GM18858 (cell line): ENCODE data around the gene POMC.
"Not testable (repeated sequence)": the region's sequence is repeated elsewhere in the genome, so short reads cannot be mapped to it uniquely, and the experiment has no call there.

Experiments used
- ATAC-seq: cut with Tn5 transposase; IDR thresholded peaks from one replicate; pipeline ENCODE4 v1.9.1; 2021; ENCODE audit not compliant: unreplicated experiment

POMC gene

DNA sequence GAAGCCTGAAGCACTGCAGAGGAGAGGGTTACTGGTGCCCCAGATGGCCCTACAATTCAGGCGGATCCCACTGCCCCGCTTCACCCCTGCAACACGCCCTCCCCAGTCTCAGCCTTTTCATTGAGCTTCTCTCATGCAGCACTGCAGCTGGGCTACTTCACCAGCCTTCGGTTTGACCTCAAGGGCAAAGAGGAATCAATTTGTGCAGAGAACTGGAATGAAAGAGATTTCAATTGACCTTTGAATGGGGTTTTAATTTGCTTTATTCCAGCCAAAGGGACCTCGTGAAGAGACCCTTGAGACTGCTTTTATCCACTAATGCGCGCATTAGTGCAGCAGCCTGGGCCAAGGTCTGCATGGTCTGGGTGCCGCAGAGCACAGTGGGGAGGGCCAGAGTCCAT is 8.8 kb upstream of the POMC start:
- no peak for ATAC-seq

DNA sequence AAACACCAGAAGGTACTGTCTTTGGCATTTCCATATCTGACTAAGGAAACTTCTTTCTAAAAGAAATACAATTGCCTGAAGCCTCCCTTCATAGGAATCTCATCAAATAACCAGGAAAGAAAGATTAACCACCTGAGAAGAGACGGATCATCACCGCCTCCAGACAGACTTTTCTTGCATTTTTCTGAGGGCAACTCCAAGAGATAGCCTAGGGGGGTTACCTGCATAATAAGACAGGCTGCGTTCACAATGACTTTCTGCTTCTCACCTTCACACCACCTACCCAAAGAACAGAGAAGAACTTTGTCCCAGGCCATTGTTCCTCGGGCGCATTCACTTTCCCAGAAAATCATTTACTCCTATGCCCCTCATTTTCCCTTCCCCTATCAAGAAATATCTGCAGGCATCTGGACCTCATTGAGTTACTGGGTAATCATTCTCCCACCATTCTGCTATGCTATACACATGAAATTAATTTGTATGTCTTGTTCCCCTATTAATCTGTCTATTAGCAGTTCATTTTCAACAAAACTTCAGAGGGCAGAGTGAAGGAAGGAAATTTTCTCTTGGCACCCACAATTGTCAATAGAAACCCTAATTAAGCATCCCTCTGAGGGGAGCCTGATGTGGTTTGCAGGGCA is 8.3 kb upstream of the POMC start:
- ATAC-seq, result no peak

DNA sequence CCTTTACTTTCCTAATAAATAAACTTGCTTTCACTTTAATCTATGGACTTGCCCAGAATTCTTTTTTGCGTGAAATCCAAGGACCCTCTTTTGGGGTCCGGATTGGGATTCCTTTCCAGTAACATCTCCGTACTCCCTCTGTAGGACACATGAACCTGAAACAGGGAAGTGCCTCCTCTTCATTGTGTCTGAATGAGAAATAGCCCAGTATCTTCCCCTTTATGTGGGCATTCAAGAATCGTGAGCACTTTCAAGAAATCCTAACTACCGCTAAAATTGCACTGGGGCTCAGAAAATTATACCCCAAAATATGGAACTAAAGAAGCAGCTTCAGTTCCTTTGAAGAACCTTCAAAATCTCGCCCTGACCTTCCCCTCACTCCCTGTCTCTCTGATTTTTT is 7.8 kb upstream of the POMC start:
- ATAC-seq, result no peak

DNA sequence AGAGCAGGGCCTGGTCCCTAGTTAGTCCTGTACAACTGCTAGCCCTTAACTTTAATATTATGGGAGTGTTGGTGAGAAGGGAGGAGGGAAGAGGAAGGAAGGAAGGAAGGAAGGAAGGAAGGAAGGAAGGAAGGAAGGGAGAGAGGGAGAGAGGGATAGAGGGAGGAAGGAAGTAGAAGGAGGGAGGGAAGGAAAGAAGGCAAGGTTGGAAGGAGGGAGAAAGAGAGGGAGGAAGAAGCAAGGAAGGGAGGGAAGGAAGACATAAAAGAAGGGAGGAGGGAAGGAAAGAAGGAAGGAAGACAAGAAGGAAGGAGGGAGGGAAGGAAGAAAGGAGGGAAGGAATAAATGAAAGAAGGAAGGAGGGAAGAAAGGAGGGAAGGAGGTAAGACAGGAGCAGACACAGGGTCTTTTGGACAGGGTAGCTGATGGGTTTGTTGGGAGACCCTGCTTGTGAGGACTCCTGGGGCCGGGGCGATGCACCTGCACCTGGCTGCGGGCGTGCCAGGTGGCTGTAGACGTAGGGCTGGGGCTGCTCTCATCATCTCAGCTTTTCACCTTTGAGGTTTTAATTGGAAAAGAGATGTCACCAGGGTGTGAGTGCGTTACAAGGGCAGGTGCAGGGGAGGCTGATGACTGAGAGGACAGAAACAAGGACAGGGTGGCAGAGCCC is 5.9 kb upstream of the POMC start:
- no peak for ATAC-seq

DNA sequence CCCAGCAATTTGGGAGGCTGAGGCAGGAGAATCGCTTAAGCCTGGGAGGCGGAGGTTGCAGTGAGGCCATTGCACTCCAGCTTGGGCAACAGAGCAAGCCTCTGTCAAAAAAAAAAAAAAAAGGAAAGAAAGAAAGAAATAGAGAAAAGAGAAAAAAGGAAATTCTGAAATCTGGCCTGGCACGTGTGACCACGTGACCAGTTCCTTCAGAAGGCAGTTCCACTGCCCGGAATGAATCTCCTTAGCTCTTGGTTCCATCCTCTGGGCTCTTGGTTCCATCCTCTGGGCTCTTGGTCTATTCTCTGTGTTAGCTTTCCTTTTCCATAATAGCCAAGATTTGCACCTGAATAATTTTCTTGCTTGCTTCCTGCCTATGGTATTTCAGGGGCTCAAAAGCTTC is 5.3 kb upstream of the POMC start:
- no peak for ATAC-seq

DNA sequence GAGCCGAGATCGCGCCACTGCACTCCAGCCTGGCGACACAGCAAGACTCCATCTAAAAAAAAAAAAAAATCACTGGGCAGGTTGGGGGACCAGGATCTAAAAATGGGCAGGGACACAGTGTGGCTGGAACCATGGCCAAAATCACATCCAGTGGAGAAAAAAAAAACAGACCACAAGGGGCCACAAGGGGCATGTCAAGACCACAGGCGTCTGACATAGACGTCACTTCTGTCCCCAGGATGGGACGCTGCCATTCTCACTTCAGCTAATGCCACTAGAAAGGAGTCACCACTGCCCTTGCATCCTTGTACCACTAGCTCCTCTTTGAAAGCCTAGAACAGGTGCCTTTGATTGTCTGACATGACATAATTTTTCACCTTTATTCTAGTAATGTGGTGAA is 2.5 kb upstream of the POMC start:
- no peak for ATAC-seq

DNA sequence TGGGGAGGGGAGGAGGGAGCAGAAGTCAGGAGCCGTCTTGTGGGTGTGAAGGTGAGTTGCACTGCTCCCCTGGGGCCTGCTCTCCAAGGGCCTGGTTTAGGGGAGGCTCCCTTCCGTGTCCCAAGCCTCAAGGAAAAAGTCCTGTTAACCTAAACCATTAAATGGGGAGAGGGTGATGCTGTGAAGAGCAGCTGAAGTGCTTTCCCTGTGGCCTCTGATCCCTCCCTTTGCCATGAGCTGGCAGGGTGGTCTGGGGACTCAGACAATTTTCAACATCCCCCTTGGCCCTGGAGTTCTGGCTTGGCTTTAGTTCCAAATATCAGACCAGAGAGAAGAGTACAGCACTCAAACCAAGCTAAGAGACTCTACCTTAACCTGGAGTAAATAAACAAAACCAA is 692 bp upstream of the POMC start:
- no peak for ATAC-seq

DNA sequence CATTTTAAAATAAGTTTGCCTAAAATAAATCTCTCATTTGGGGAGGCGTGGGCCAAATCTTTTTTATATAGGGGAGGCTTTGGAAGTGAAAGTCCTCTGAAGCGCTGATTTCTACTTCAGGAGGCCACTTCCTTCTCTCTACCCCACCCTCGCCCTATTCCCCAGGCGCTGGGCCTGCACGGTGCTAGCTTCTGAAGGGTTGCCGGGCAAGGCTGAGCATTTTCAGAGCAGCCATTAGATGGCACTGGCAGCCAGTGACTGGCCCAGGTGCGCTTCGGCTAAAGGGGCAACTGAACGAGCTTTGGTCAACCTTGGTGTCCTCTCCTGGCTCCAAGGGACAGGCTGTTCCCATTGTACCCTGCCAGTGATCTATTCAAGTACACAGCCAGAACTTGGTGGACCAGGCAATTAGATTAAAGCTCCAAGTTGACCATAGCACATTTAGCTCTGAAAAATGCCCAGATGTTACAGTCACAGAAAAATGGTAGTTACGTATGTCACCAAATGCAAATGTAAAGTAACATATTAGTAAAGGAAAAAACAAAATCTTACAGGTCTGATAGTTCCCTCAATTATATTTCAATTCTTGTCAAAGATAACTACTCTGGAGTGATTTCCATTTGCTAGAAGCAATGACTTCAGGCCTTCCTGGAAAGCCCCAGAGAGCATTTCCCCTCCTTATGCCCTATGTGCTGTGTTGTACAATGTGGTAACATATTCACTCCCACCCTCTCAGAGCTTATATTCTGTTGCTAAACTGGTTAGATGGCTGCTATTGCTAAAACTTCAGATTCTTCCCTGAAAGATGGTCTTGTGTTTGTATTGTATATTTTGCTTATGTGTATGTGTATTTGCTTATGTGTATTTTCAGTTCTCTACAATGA is 2.1 kb downstream of the POMC start:
- peak; percentile 76 for ATAC-seq

DNA sequence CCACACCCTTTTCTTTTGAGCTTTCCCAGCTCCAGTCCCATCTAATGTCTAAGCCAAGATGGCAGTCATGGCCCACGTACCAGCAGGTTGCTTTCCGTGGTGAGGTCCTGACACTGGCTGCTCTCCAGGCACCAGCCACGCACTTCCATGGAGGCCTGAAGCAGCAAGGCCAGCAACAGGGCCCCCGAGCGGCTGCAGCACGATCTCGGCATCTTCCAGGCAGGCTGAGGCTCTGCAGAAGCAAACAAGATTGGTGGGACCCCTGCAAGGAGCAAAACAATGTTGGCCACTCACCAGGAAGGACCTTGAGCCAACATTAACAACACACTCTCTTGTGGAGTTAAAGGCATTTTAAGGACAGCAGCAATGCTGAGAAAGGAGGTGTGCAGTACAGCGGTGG is 3.8 kb downstream of the POMC start:
- ATAC-seq, result no peak

DNA sequence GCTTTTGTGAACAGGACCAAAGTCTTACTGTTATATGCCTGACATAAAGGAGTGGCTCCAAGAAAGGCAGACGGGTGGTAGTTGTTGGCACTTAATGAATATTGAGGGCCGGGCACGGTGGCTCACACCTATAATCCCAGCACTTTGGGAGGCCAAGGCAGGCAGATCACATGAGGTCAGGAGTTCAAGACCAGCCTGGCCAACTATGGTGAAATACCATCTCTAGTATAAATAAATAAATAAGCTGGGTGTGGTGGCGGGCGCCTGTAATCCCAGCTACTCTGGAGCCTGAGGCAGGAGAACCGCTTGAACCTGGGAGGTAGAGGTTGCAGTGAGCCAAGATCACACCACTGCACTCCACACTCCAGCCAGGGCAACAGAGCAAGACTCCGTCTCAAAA is 6.3 kb downstream of the POMC start:
- not testable (repeated sequence) for ATAC-seq

DNA sequence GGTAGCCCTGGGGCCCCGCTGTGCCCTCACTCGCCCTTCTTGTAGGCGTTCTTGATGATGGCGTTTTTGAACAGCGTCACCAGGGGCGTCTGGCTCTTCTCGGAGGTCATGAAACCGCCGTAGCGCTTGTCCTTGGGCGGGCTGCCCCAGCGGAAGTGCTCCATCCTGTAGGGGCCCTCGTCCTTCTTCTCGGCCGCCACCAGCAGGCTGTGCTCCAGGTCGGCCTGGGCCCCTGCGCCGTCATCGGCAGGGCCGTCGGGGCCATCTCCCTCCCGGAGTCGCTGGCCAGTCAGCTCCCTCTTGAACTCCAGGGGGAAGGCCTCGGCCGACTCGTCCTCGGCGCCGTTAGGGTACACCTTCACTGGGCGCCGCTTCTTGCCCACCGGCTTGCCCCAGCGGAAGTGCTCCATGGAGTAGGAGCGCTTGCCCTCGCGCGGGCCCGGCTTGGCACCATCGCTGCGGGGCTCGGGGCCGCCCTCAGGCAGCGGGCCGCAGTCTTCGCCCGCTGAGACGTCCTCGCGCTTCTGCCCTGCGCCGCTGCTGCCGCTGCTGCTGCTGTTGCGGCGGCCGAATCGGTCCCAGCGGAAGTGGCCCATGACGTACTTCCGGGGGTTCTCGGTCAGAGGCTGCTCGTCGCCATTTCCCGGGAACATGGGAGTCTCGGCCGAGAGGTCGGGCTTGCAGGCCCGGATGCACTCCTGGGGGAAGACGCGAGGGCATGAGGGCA is 7.2 kb downstream of the POMC start:
- ATAC-seq, result no peak

DNA sequence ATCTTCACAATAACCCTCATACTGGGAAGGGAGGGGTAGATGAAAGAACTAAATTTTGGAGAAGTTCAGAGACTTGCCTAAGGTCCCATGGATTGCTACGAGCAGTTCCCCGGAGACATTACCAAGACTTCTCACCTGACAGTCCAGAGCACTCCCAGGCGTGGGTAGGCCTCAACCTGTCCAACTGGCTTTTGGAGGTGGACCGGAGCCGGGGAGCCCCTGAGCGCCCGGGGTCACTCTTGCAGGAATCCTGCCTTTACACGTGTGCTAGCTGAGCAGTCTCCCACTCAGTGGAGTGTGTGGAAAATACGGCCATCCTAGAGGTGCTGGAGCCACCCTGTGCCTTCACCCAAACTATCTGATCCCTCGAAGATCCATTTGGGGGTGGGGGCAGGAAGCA is 8.0 kb downstream of the POMC start:
- no peak for ATAC-seq

DNA sequence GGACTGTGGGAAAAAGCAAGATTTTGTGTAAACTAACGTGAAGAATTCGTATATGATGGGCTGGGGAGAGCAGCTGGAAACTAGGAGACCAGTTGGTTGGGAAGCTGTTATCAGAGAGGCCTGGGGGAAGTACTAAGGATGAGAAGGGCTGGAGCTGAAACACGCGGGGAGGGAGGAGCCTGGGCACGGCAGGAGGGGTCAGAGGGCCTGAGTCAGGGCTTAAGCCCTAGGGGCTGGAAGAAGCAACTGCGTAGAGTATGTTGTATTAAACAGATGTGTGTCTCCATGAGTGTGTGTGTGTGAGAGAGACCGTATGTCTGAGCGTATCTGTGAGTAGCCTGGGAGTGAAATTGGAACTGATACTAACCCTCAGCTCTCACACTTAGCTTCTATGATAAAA is 8.4 kb downstream of the POMC start:
- ATAC-seq, result no peak

DNA sequence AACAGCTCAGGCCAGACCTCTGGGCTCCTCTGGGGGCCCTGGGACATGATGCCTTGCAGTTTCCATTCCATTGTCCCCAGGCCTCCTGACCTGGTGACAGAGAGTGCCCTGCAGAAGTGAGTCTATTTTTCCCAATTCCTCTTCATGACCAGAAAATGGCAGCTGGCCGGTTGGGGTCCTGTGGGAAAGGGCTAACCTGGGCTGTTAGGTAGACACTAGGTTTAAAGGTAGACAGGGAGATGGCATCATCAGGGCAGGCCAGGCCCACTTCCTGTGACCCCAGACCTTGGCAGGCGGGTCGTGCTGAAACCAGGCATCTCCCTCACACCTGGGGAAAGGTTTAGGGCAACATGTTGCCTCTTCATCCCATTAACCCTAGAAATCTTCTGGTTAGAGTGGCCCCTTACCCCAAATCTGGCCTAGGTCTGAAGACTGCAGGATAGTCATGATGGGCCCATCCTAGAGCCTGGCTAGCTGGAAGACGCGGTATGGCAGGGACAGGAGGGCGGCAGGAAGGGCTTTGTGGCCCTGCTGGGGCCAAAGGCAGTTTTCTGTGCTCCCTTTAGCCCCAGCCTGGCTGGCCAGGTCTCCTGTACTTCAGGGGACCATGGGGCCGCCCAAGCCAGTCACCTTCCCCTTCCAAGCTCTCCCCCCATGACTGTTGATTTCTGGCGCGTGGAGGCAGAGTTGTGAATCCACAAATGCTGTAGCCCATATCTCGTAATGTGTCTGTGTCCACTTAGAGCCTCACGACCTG is 10.1 kb downstream of the POMC start:
- ATAC-seq, result no peak

DNA sequence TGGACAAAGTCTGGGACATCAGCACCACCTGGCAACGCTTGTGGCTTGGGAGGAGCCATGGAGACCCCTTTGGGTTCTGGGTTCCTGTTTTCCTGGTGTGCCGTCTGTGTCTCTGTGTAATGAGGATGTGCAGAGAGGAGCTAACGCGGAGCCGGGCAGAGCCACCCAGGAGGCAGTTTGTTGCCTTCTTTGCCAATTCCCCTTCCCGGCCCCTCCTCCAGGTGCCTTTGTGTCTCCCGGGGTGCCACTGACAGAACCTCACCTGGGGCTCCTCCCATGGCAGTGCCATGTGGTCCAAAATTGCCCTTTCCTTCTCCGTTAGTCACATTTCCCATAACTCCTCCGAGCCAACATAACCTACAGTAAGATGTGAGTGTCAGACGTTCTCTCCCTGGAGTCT is 13.0 kb downstream of the POMC start:
- ATAC-seq, result no peak

DNA sequence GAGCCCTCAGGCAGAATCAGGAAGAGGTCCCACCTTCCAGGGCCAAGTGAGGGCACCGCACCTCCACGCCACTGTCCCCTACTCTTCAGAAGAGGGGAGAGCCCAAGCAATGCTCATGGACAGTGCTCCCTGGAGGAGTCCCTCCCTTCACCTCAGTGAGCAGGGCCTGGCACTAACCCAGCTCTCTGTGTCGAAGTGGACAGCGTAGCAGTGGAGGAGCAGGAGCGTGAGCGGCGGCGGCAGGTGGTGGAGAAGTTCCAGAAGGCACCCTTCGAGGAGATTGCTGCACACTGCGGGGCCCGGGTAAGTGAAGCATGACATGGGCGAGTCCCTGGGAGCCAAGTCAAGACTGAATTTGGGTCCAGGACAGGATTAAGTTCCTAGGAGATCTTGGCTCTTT is 16.7 kb downstream of the POMC start:
- no peak for ATAC-seq

DNA sequence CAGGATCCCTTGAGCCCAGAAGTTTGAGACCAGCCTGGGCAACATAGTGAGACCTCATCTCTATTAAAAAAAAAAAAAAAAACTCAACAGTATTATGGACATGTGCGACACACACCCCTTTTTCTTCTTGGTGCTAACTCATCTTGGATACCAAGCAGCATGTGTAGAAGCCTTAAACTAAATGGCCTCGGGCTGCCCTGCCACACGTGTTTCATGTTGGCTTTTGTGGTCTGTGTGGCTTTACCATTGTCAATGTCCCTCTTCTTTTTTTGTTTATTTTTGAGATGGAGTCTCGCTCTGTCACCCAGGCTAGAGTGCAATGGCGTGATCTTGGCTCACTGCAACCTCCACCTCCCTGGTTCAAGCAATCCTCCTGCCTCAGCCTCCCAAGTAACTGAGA is 17.4 kb downstream of the POMC start:
- not testable (repeated sequence) for ATAC-seq

DNA sequence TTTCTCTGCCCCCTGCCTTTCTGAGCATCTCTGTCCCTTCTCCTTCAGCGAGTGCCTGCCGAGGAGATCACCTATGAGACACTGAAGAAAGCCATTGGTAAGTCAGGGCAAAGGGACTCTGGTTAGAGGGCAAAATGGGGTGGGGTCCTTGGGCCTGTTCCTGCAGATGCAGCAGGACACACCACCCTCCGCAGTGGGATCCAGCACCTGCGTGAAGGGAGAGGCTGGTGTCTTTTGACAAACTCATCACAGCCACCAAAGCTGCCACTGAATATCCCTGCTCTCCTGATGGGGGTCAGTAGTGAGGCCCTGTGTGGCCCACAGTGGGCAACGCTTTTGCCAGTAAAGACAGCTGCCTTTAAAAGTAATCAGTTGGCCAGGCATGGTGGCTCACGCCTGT is 18.7 kb downstream of the POMC start:
- no peak for ATAC-seq

DNA sequence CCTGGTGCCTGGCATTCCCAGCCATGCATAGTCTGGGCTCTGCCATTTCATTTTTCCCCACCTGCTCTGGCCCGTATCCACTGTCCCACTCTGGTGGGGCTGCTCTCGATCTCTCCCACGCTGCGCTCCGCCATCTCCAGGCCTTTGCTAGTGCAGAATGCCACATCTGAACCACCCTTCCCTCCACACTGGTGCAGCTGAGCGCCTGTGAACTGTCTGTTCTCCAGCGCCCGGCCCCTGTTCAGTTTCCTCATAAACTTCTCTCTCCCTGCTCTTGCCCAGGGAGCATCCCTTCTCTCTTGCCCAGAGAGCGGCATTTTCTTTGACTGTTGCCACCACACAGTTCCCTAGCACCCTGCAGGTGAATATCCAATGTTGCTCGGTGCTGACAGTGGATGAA is 21.5 kb downstream of the POMC start:
- no peak for ATAC-seq

DNA sequence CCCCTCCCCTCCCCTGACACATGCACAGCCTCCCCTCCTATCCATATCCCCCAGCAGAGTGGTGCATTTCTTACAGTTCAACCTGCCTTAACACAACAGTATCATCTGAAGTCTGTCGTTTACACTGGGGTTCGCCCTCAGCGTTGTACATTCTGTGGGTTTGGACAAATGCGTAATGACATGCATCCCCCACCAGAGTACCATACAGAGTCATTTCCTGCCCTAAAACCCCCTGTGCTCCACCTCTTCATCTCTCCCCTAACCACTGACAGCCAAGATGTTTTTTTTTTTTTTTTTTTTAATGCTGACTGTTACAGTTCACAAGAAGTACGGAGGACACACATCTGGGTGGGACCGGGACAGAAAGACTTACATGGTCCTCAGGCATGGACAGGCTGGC is 22.6 kb downstream of the POMC start:
- ATAC-seq, result no peak

DNA sequence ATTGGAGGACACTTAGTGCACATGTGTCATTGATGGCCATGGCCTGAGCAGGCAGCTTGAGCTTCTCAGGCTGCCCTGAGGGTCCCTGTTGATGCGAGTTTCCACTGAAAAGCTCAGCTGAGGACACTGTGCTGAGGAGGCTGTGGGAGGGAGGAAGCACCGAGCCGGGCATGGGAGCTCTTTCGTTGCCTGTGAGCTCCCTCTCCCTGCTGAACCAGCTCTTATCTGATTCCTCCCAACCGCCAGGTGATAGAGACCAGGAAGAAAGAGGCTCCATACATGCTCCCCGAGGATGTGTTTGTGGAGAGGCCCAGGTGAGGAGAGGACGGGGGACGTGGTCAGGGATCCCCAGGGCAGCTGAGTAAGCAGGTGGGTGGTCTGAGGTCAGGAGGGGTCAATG is 27.3 kb downstream of the POMC start:
- no peak for ATAC-seq
